GM10266 (cell line): ENCODE data around the gene CRMP1.

Experiments used
- DNase-seq: peaks from one replicate; pipeline ENCODE4 v3.0.0; 2012; ENCODE audit errors: extremely low spot score
- CTCF ChIP-seq: IDR thresholded peaks from 2 replicates; pipeline ENCODE4 v1.5.1; 2012; ENCODE audit warnings: mild to moderate bottlenecking, low read depth; ENCODE audit not compliant: control insufficient read depth, insufficient read depth; ENCODE audit errors: missing control alignments

The CRMP1 gene

GRCh38 chr4:5796976-5797375 lies 95.9 kb downstream of the CRMP1 start:
- no peak for TF ChIP-seq CTCF
- DNase-seq = no peak

GRCh38 chr4:5795580-5795979 lies 97.3 kb downstream of the CRMP1 start:
- no peak for TF ChIP-seq CTCF
- DNase-seq = no peak

GRCh38 chr4:5793514-5793913 lies 99.4 kb downstream of the CRMP1 start:
- no peak for DNase-seq
- TF ChIP-seq CTCF = no peak

- DNase-seq = no peak
- TF ChIP-seq CTCF = no peak
Measured at GRCh38 chr4:5791654-5792053, 101.2 kb downstream of the CRMP1 start.

- no peak for TF ChIP-seq CTCF
- DNase-seq = no peak
Measured at GRCh38 chr4:5790546-5790857, 102.4 kb downstream of the CRMP1 start.

- no peak for DNase-seq
- no peak for TF ChIP-seq CTCF
Measured at GRCh38 chr4:5789141-5789540, 103.7 kb downstream of the CRMP1 start.

GRCh38 chr4:5788144-5788543 lies 104.7 kb downstream of the CRMP1 start:
- TF ChIP-seq CTCF = no peak
- DNase-seq = no peak
